Ectodermal cell (in vitro differentiated cells): ENCODE results near the gene NEURL3.

Experiments used
- H3K27ac ChIP-seq: 2 replicates; pipeline ENCODE4 v1.7.0; 2013; ENCODE audit warnings: mild to moderate bottlenecking, low read depth, low read length; ENCODE audit not compliant: insufficient read depth, poor library complexity, severe bottlenecking
- H3K27me3 ChIP-seq: 2 replicates; pipeline ENCODE4 v1.7.0; 2013; ENCODE audit warnings: mild to moderate bottlenecking, low read length; ENCODE audit not compliant: insufficient read depth, control insufficient read depth, poor library complexity, severe bottlenecking
- H3K36me3 ChIP-seq: one replicate; pipeline ENCODE4 v1.7.0; 2013; ENCODE audit warnings: low read length; ENCODE audit not compliant: control insufficient read depth, insufficient read depth
- H3K4me1 ChIP-seq: one replicate; pipeline ENCODE4 v1.7.0; 2013; ENCODE audit warnings: low read length; ENCODE audit not compliant: control insufficient read depth, insufficient read depth
- H3K4me3 ChIP-seq: 2 replicates; pipeline ENCODE4 v1.7.0; 2013; ENCODE audit warnings: low read depth, low read length, control low read depth; ENCODE audit not compliant: insufficient read depth
- H3K9me3 ChIP-seq: 2 replicates; pipeline ENCODE4 v1.7.0; 2013; ENCODE audit warnings: mild to moderate bottlenecking, low read length, moderate library complexity; ENCODE audit not compliant: control insufficient read depth
- WGBS, 2 experiments: methylation state at CpG; one replicate each; pipeline ENCODE4 v1.1.7; 2013; ENCODE audit warnings: missing lambda C conversion rate in 2 of 2; 5-methylcytosine and 5-hydroxymethylcytosine counted together

The NEURL3 gene

GRCh38 chr2:96517079-96517478, 11.9 kb upstream of the NEURL3 start:
- Histone ChIP-seq H3K27me3 (no peaks in the 10 kb centered on the region), H3K9me3 (no peaks in the 10 kb centered on the region)
- 89% methylated on average over 1 of the region's 1 CpG; no CpG with 5 or more reads in 1 of the 2 experiments for WGBS, 2 experiments

GRCh38 chr2:96514521-96514920, 9.4 kb upstream of the NEURL3 start:
- 83 to 86% methylated on average over 6 of the region's 6 CpGs for WGBS, 2 experiments
- H3K27me3 ChIP-seq, result no peaks in the 10 kb centered on the region
- no peak overlapping the region for H3K27ac ChIP-seq
- H3K9me3 ChIP-seq, result no peaks in the 10 kb centered on the region
- H3K4me3 ChIP-seq, result no peak overlapping the region
- H3K4me1 ChIP-seq, result no peaks in the 10 kb centered on the region
- H3K36me3 ChIP-seq, result no peaks in the 10 kb centered on the region

More at GRCh38 chr2:96517079-96517478, 11.9 kb upstream of the NEURL3 start:
- Histone ChIP-seq H3K4me1 (no peaks in the 10 kb centered on the region), H3K36me3 (no peaks in the 10 kb centered on the region), H3K27ac (no peak overlapping the region), H3K4me3 (no peak overlapping the region)

GRCh38 chr2:96512341-96512740, 7.2 kb upstream of the NEURL3 start:
- Histone ChIP-seq H3K4me1 (no peaks in the 10 kb centered on the region), H3K27ac (no peak overlapping the region), H3K4me3 (no peak overlapping the region), H3K36me3 (no peaks in the 10 kb centered on the region), H3K27me3 (peaks cover 12% of the 10 kb centered on the region), H3K9me3 (no peaks in the 10 kb centered on the region)
- WGBS, 2 experiments, result 93 to 96% methylated on average over 4 of the region's 4 CpGs

GRCh38 chr2:96511851-96512250, 6.7 kb upstream of the NEURL3 start:
- Histone ChIP-seq H3K4me1 (no peaks in the 10 kb centered on the region), H3K27ac (no peak overlapping the region), H3K9me3 (no peaks in the 10 kb centered on the region), H3K4me3 (no peak overlapping the region), H3K36me3 (no peaks in the 10 kb centered on the region), H3K27me3 (peaks cover 12% of the 10 kb centered on the region)
- 76 to 90% methylated on average over 4 of the region's 4 CpGs for WGBS, 2 experiments

GRCh38 chr2:96510931-96511595, 5.9 kb upstream of the NEURL3 start:
- H3K36me3 ChIP-seq, result no peaks in the 10 kb centered on the region

GRCh38 chr2:96509847-96510230, 4.7 kb upstream of the NEURL3 start:
- Histone ChIP-seq H3K4me3 (no peak overlapping the region), H3K9me3 (no peaks in the 10 kb centered on the region), H3K36me3 (no peaks in the 10 kb centered on the region), H3K27me3 (peaks cover 12% of the 10 kb centered on the region), H3K27ac (no peak overlapping the region), H3K4me1 (no peaks in the 10 kb centered on the region)
- WGBS, 2 experiments, result 55 to 59% methylated on average over 10 to 11 of the region's 11 CpGs

More at GRCh38 chr2:96510931-96511595, 5.9 kb upstream of the NEURL3 start:
- Histone ChIP-seq H3K27ac (no peak overlapping the region), H3K9me3 (no peaks in the 10 kb centered on the region), H3K4me1 (no peaks in the 10 kb centered on the region), H3K4me3 (no peak overlapping the region), H3K27me3 (peaks cover 12% of the 10 kb centered on the region)
- WGBS, 2 experiments, result 86 to 88% methylated on average over 6 of the region's 6 CpGs

GRCh38 chr2:96509114-96509846, 4.1 kb upstream of the NEURL3 start:
- H3K4me1 ChIP-seq, result no peaks in the 10 kb centered on the region
- no peaks in the 10 kb centered on the region for H3K36me3 ChIP-seq
- 33% methylated on average over 32 of the region's 32 CpGs for WGBS, 2 experiments
- H3K4me3 ChIP-seq, result no peak overlapping the region
- H3K9me3 ChIP-seq, result no peaks in the 10 kb centered on the region
- H3K27ac ChIP-seq, result no peak overlapping the region
- peaks cover 12% of the 10 kb centered on the region for H3K27me3 ChIP-seq

- no peak overlapping the region for H3K27ac ChIP-seq
- peaks cover 12% of the 10 kb centered on the region for H3K27me3 ChIP-seq
- WGBS, 2 experiments, result 87% methylated on average over 26 of the region's 26 CpGs
- no peaks in the 10 kb centered on the region for H3K4me1 ChIP-seq
- H3K4me3 ChIP-seq, result no peak overlapping the region
- no peaks in the 10 kb centered on the region for H3K9me3 ChIP-seq
- no peaks in the 10 kb centered on the region for H3K36me3 ChIP-seq
These were observed 3.5 kb upstream of the NEURL3 start for GRCh38 chr2:96508521-96509113.

GRCh38 chr2:96507957-96508520, 2.9 kb upstream of the NEURL3 start:
- H3K4me3 ChIP-seq, result no peak overlapping the region
- no peaks in the 10 kb centered on the region for H3K4me1 ChIP-seq
- H3K27ac ChIP-seq, result no peak overlapping the region
- 31 to 33% methylated on average over 38 of the region's 38 CpGs for WGBS, 2 experiments
- no peaks in the 10 kb centered on the region for H3K36me3 ChIP-seq
- H3K27me3 ChIP-seq, result peaks cover 12% of the 10 kb centered on the region
- no peaks in the 10 kb centered on the region for H3K9me3 ChIP-seq

- WGBS, 2 experiments, result 92 to 95% methylated on average over 7 of the region's 7 CpGs
- H3K4me1 ChIP-seq, result peaks cover 3% of the 10 kb centered on the region
- H3K27me3 ChIP-seq, result peaks cover 12% of the 10 kb centered on the region
- no peaks in the 10 kb centered on the region for H3K36me3 ChIP-seq
- no peak overlapping the region for H3K27ac ChIP-seq
- no peaks in the 10 kb centered on the region for H3K9me3 ChIP-seq
- no peak overlapping the region for H3K4me3 ChIP-seq
These were observed 1.7 kb upstream of the NEURL3 start for GRCh38 chr2:96506907-96507240.
